M059J (cell line): Measurements from ENCODE around the gene C1R. TPM values are rescaled to one million over a fixed set of nuclear protein-coding genes. Genes with fewer than 3 reads are reported as not detected.
"Not testable (repeated sequence)": the region's sequence is repeated elsewhere in the genome, so short reads cannot be mapped to it uniquely, and the experiment has no call there.

ENCODE experiments used
- DNase-seq: peaks from one replicate; pipeline ENCODE4 v3.0.0-alpha.2; 2012; ENCODE audit warnings: low read depth
- total RNA-seq: library from RNA; depleted of rRNA; stranded (reverse); fragments of >200 nt; shearing (Covaris generic); gene quantifications from 2 replicates; pipeline ENCODE4 v1.2.3, GENCODE V29; 2014

The C1R gene
- total RNA-seq, 1 experiment from 2014 or later, result 112 TPM

DNA sequence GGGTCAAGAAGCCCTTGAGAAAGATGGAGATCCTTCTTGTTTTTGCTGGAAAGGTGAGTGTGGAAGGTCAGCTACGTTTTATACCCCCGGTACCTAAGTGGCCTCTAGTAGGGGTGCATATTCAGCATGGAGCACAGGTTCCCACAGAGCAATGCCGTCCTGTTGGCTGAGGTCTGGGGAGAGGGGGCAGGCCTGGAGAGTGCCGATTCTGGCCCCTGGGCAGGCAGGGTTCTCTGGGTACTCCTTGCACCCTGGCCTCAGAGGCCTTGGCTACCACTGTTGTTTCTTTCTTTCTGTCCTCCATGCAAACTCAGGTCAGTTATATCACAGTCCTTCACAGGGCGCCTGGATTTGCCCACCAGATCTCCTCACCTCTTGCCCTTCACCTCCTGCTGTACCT is 27.9 kb upstream of the C1R start:
- DNase-seq, result no peak

DNA sequence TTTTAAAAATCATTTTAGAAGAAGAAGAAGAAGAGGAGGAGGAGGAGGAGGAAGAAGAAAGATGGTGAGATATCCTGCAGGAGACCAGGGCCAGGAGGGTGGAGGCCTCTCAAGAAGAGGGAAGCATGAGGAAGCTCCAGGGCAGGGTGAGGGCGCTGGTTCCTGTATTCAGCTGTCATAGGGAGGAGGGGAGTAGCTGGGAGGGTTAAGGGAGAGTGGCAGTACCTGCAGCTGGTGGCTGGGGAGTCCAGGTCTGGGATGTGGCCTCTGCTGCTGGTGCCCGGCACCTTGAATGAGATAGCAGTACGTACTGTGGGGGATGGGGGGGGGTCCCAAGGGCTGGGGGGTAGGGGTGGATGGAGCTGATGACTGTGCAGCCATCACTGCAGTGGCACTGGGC is 26.6 kb upstream of the C1R start:
- no peak for DNase-seq

DNA sequence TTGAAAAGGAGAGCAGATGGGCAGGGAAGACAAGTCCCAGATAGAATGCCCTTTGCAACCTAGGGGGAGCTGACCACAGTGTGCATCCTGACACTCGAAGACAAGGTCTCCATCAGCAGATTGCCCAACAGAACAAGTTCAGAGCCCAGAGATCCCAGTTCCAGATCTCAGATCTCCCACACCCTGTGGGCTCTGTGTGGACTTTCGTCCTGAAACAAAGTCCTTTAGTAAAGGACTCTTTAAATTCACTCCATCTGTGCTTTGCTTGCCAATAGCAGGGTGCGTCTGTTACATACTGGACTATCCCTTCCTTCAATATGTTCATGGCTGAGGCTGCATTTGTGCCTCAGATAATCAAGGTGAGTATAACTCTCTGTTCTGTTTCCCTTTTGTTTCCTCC is 25.4 kb upstream of the C1R start:
- DNase-seq, result no peak

DNA sequence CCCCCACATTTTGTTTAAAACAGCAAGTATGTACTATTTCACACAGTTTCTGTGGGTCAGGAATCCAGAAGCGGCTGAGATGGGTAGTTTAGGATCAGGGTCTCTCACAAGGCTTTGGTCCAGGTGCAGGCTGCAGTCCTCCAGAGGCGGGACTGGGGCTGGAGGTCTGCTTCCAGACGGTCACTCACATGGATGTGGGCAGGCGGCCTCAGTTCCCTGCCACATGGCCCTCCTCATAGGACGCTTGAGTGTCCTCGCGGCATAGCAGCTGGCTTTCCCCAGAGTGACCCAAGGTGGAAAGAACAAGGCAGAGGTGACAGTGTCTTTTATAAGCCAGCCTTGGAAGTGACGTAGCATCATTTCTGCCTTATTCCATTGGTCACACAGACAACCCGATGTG is 24.7 kb upstream of the C1R start:
- no peak for DNase-seq

DNA sequence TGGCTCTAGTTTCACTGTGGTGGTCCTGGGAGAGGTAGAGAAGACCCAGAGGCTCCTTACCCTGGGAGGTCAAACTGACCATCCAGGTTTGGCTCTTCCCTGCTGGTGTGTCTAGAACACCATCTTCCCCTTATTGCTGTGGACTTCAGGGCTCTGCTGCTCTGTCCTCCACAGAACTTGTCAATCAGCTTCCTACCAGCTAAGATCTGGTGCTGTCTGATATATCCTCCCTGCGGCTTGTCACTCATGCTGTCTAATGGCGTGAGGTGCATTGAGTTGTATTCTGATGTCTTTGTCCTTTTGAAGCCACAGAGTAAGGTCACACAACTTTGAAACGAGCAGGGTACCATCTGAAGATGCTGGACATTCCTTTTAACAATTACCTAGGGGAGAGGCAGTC is 24.0 kb upstream of the C1R start:
- DNase-seq, result no peak

DNA sequence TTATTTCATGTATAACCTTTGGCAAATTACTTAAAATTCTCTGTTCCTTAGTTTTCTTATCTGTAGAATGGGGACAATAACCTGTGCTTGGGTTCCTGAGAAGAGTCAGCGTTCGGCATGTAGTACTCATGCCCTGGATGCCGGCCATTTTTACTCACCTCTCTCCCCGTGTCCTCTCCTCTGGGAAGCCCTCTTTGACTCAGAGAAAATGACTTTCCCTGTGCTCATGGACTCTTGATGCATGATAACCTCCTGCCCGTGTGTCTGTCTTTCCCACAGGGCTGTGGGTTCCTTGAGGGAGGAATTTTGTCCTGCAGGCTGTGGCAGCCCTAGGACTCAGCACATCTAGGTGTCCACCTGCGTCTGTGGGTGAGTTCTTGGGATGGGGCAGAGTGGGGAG is 22.6 kb upstream of the C1R start:
- no peak for DNase-seq

DNA sequence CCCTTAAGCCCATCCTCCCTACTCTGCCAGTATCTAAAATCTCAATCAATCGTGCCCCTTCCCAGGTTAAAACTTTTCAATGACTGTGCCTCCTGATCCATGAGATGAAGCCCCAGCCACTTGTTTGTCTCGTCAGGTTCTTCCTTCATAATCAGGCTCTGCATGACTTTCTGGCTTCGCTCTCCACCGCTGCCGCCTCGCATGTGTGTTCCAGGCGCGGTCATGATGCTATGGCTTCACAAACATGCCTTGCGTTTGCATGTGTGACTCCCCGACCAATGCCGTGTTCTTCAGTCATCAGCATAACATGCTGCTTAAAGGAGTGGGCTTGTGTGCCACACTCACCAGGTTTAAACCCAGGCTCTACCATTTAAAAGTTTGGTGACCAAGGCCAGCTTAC is 21.8 kb upstream of the C1R start:
- DNase-seq, result no peak

DNA sequence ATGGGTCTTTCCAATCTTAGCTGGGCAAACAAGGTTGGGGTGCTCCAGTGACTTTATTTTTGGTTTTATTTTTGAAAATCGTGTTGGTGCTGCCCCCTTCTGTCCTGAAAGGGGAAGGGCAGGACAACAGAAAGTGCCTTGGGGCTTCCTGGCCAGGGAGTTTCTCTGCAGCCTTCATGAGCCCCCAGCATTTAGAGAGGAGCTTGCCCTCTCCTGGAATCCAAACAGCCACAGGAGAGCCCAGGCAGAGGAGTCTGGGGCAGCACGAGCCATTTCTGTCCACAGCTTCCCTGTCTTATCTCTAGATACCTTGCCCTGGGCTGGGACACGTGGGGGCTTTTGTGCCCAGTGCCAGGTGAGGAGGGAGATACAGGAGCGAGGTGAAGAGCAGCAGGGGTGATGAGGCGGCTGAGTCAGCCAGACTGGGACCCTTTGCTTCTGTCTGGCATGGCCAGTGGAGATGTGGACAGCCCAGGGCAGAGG is 21.2 kb upstream of the C1R start:
- DNase-seq, result peak; percentile 37

DNA sequence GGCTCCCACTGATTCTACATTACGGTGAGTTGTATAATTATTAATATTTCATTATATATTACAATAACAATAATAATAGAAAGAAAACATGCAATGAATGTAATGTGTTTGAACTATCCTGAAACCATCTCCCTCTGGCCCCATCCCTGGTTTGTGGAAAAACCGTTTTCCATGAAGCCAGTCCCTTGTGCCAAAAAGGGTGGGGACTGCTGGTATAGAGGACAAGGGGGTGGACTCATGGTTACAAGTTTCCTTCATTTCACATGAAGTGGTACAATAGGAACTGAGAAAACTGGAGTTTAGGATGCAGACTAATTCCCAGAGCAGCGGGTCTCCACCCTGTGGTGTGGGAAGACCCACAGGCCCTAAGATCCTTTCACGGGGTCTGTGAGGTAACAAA is 19.8 kb upstream of the C1R start:
- no peak for DNase-seq

DNA sequence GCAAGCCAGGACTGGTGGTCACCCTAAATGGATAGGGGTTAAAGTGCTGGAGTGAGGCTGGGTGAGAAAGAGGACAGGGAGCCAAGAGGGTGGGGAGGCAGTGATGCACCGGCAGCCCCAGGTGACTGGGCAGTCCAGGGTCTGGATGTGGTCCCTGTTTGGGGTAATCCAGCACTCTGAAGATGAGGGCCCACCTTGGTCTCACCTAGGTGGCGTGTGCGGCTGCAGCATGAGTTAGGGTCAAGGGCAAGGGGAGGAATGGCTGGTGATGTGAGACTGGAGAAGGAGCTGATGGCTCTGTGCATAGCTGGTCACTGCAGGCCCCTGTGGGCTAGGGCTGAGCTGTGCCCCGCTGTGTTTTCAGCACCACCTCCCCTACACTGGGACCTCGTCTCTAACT is 18.4 kb upstream of the C1R start:
- DNase-seq, result no peak

DNA sequence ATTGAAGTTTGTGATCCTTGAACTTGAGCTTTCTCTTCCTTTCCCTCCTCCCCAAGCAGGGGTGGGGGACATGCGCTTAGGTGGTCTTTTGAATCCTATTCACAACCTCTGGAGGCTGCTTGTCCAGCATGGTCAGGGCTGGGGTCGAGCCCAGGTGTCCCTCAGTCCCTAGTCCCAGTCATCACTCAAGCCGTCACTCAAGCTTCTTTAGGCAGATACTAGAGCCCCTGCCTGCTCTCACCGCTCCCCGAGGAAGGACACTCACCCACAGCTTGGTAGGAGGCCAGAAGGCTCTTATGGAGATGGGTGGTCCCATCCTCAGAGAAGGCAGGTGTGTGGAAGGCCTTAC is 17.3 kb upstream of the C1R start:
- DNase-seq, result no peak

DNA sequence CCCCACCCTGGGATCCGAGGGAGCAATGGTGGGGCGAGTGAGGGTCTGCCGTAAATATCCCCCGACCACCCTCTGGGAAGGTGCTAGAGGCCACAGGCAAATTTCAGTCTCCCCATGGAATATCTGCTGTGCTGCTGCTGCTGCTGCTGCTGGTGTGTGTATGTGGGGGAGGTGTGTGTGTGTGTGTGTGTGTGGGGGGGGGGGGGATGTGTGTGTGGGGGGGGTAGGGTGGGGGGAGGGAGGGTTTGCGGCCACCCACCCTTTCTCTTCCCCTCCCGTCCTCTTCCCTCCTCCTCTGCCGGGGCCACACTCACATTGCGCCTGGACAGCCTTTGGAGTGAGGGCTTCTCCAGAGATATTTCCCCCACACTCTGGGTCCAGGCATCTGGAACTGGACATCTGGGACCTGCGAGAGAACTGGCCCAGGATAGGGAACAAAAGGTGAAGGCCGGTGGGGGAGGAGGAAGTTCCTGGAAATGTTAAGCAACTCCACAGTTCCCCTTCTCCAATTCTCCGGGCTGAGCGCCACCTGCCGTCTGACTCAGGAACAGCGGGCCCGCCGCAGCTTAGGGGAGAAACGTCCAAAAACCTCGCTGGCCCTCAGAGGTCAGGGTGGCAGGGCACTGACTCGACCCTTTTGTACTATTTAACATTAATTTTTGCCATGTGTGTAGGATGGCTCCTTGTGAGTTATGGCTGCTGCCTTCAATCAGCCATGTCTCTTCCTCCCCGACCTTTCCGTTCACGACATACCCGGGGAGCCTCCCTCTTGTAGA is 16.7 kb upstream of the C1R start, which contains the start of gene C1RL:
TSS of gene C1RL (minus strand) at position 419 of the 776 bp plus-strand sequence. CDS start at position 385, 34 bp downstream.
- DNase-seq, result peak; percentile 85

DNA sequence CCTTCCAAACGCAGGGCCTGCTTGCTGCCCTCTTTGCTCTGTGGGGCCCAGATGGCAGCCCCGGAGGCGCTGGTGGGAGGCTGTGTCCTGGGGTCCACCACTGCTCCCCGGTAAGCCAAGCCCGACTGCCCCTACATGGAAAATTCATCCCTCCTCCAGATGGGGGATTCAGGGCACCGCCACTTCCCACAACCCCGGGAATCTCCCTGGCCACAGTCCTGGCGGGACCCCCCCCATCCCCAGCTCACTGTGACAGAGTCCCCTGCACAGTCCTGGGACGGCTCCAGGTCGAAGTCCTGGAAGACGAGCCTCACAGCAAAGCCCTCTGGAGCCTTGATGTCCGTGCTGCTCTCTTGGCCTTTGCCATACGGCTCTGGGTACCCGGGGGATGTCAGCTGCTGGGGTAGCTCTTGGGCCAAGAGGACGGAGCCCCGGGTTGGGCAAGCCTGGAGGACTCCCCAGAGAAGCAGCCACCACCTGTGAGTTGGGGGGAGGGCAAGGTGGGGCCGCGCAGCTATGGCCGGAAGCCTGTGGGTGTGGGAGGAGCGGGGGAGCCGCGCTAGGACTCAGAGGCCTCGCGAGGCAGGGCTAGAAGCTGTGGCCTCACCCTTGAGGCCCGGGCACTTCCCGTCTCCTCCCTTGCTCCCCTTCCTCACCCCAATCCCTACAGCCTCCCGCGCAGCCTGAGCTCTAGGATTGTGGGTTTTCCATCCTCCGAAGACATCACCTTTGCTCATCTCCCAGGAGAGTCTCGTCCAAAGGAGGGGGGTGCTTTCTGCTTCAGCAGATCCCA is 16.0 kb upstream of the C1R start:
- peak; percentile 84 for DNase-seq

DNA sequence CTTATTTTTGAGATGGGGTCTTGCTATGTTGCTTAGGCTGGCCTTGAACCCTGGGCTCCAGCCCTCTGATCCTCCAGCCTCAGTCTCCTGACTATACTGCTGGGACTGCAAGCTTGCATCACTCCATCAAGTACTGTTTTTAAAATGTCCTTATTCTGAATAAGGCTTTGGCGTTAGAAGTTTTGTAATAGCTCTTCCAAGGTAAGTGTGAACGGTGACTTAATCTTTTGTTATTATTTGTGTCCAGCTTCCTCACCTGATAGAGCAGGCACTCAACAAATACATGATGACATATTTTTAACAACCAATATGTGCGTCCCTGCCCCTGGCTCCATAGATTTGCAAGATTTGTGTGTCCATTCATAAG is 15.4 kb upstream of the C1R start:
- no peak for DNase-seq

DNA sequence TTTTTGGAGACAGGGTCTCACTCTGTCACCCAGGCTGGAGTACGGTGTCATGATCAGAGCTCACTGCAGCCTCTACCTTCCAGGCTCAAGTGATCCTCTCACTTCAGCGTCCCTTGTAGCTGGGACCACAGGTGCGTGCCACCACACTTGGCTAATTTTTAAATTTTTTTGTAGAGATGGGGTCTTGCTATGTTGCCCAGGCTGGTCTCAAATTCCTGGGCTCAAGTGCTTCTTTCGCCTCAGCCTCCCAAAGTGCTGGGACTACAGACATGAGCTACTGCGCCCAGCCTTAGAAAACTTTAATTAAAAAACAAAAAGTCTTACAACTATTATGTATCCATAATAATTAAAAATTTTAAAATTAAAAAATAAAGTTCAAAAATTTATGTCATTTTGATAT is 14.9 kb upstream of the C1R start:
- DNase-seq, result not testable (repeated sequence)

DNA sequence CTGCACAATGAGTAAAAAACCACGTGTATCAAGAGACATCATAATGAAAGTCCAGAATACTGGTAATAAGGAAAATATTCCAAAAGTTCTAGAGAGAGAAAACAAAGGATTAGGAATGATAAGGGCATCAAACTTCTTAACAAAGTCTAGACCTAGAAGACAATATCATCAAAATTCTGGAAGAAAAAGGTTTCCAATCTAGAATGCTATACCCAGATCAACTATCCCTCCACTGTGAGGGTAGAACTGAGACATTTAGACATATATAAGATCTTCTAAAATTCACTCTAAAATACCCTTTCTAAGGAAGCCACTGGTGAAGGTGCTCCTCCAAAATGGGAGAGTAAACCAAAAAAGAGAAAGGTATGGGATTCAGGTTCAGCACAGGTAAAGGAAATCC is 13.8 kb upstream of the C1R start:
- no peak for DNase-seq

DNA sequence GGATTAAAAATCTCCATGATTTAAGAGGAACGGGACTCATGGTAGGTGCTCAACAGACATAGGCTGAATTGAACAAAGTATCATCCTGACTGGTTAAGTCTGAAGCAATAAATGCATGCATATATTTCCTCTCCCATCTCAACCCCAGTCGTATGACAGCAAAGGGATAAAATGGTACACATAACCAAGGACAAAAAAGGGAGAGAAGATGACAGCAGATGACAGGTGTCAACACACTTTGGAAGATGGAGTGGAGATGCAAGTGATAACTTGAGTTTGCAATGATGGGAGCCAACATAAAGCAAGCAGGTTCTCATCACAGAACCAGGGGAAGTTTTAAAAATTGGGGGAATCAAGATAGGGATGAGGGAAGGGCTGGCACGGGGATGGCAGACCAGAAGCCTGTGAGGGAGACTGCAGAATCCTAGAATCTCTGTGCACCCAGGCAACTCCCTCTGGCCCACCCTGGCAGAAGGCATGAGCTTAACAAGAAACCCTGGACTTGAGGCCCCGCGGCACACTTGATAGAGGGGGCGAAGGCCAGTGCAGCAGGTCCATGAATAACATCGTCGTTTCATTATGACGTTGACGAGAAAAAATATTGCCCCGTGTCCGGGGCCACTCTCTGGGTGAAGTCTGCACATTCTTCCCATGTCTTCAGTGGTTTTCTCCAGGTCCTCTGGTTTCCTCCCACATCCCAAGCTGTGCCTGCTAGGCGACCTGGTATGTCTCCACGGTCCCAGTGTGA is 11.8 kb upstream of the C1R start:
- DNase-seq, result no peak

DNA sequence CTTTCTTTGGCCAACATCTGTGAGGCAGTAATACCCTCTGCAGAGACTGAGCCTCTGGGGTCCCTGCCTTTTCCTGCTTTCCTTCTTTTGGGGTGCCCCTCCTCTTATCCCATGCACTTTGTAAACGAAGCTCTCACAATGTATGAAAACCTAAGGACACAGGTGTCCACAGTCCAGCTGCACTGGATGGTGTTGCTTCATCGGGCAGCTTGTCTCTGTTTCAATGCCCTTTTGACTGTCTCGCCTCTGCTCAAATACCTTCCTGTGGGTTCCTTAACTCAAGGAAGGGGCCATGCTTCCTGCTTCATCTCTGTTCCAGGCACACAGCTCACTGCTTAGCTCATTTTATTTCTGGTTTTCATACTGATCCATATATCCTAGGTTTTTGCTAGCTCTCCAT is 10.3 kb upstream of the C1R start:
- DNase-seq, result no peak

DNA sequence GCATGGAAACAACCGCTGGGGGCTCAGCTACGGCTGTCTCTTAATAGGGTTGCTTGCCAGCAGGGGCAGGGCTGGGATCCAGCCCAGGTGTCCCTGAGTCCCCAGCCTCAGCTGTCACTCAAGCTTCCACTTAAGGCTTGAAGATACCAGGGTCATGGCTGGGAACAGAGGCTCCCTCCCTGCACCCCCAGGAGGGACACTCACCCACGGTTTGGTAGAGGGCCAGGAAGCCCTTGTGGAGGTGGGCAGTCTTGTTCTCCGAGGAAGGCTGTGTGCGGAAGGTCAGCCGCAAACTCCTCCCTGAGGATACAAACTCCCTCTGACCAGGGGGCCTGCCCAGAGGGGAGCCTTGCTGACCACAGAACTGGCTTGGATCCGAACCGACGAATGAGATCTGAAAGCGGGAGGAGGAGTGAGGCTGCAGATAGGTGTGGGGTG is 9.5 kb upstream of the C1R start:
- no peak for DNase-seq

DNA sequence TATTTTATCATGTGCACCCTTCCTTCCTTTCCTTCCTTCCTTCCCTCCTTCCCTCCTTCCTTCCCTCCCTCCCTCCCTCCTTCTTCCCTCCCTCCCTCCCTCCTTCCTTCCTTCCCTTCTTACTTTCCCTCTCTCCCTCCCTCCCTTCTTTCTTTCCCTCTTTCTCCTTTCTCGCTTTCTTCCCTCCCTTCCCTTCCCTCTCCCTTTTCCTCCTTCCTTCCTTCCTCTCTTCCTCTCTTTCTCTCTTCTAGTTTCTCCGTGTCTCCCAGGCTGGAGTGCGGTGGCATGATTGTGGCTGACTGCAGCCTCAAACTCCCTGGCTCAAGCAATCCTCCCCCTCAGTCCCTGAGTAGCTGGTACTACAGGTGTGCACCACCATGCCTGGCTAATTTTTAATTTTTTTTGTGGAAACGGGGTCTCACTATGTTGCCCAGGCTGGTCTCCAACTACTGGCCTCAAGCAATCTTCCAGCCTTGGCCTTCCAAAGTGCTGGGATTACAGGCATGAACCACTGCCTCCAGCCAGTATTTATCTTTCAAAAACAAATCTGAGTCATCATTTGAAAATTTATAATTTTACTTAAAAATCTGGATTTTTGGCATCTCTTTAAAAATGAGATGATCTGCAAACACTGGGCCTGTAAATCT is 8.9 kb upstream of the C1R start:
- DNase-seq, result no peak

DNA sequence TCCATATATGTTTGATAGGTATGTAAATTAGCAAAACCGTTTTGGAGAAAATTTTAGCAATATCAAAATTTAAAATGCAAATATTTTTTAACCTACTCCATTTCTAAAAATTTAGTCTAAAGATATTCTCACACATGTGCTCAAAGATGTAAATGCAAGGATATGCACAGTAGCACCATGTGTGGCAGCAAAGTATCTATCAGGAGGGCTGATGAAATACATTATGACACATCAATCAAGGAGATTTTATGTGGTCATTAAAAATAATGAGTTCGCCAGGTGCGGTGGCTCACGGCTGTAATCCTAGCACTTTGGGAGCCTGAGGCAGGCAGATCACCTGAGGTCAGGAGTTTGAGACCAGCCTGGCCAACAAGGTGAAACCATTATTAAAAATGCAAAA is 8.0 kb upstream of the C1R start:
- DNase-seq, result no peak
